T-cell (primary cell): ENCODE results near the gene PAK1. TPM values are rescaled to one million over a fixed set of nuclear protein-coding genes. Genes with fewer than 3 reads are reported as not detected.

Experiments used
- ATAC-seq, 4 experiments: fragments of 200-7000 bp in 3 of 4; fragments of 150-1000 bp in 1 of 4; cut with Tn5 transposase; replicated peaks in 1 of 4; 1 replicate in 3 of 4; 2 replicates in 1 of 4; pipeline ENCODE4 v1.10.0; 2021; ENCODE audit warnings: moderate library complexity in 3 of 4, mild to moderate bottlenecking in 2 of 4, moderate number of reproducible peaks in 1 of 4
- CTCF ChIA-PET, 2 donors: fragments of 300-600 bp; sonication (Branson Sonifier 250); formaldehyde crosslinking; loops; one replicate each; lab custom pipeline; 2022; ENCODE audit warnings: antibody characterized with exemption in 2 of 2; lab: Charles Lee
- POLR2A ChIA-PET, 2 donors: fragments of 300-600 bp; sonication (Branson Sonifier 250); formaldehyde crosslinking; loops; one replicate each; lab custom pipeline; 2022; ENCODE audit warnings: antibody characterized with exemption in 2 of 2; lab: Charles Lee
- DNase-seq, 35 experiments: peaks; one replicate each; pipeline versions ENCODE4 v3.0.0 to v3.0.0-alpha.2; 2013 to 2023
- H3K27ac ChIP-seq: one replicate; pipeline ENCODE4 v1.5.1; 2013; ENCODE audit warnings: low read length
- H3K27me3 ChIP-seq, 2 experiments: replicated peaks in 1 of 2; 1 replicate in 1 of 2; 2 replicates in 1 of 2; pipeline versions ENCODE4 v1.6.1 to v1.7.0; 2013; ENCODE audit warnings: low read length in 1 of 2, mixed read lengths in 1 of 2; ENCODE audit not compliant: control insufficient read depth in 2 of 2, insufficient read depth in 2 of 2; ENCODE audit errors: extremely low read depth in 1 of 2
- H3K36me3 ChIP-seq, 2 donors: 1 replicate in 1 of 2; 2 replicates in 1 of 2; pipeline versions ENCODE4 v1.6.1 to v1.7.0; 2013; ENCODE audit warnings: low read length in 1 of 2; ENCODE audit not compliant: control insufficient read depth in 2 of 2, insufficient read depth in 1 of 2; ENCODE audit errors: extremely low read depth in 1 of 2
- H3K4me1 ChIP-seq, 2 experiments: 1 replicate in 1 of 2; 2 replicates in 1 of 2; pipeline versions ENCODE4 v1.6.1 to v1.7.0; 2013; ENCODE audit warnings: low read length in 2 of 2, mixed read lengths in 1 of 2; ENCODE audit not compliant: insufficient read depth in 2 of 2, control insufficient read depth in 1 of 2; ENCODE audit errors: extremely low read depth in 1 of 2
- H3K4me3 ChIP-seq, 2 donors: 1 replicate in 1 of 2; 2 replicates in 1 of 2; pipeline versions ENCODE4 v1.5.1 to v1.7.0; 2013; ENCODE audit warnings: mild to moderate bottlenecking in 2 of 2, low read length in 1 of 2, moderate library complexity in 1 of 2; ENCODE audit not compliant: control insufficient read depth in 1 of 2; ENCODE audit errors: extremely low read depth in 1 of 2
- H3K9me3 ChIP-seq: 2 replicates; pipeline ENCODE4 v1.7.0; 2013
- H3K27ac Mint-ChIP-seq, 2 donors: one replicate each; pipeline ENCODE4 v1.8.0; 2020 to 2021; ENCODE audit warnings: mild to moderate bottlenecking in 2 of 2, mixed read lengths in 2 of 2
- H3K27me3 Mint-ChIP-seq, 2 donors: one replicate each; pipeline ENCODE4 v1.8.0; 2021 to 2022; ENCODE audit warnings: mixed read lengths in 2 of 2
- H3K36me3 Mint-ChIP-seq: one replicate; pipeline ENCODE4 v1.8.0; 2021; ENCODE audit warnings: mixed read lengths
- H3K4me1 Mint-ChIP-seq, 3 donors: one replicate each; pipeline ENCODE4 v1.8.0; 2020 to 2022; ENCODE audit warnings: mixed read lengths in 3 of 3, mild to moderate bottlenecking in 1 of 3
- H3K4me3 Mint-ChIP-seq, 3 donors: one replicate each; pipeline ENCODE4 v1.8.0; 2020 to 2022; ENCODE audit warnings: mild to moderate bottlenecking in 3 of 3, mixed read lengths in 3 of 3, moderate library complexity in 3 of 3
- H3K9me3 Mint-ChIP-seq, 3 donors: one replicate each; pipeline ENCODE4 v1.8.0; 2020 to 2022; ENCODE audit warnings: mixed read lengths in 3 of 3
- WGBS: methylation state at CpG from one replicate; pipeline ENCODE4 v1.1.5; 2013; ENCODE audit warnings: missing lambda C conversion rate; ENCODE audit not compliant: insufficient coverage; 5-methylcytosine and 5-hydroxymethylcytosine counted together
- total RNA-seq, 35 experiments: library from RNA in 6 of 35; stranded (reverse) in 6 of 35; fragments of 120-200 nt in 1 of 35; gene quantifications; one replicate each; pipeline versions ENCODE4 v1.2.1 to v1.2.4 and lab custom pipeline; 2013 to 2026

The PAK1 gene
- total RNA-seq, 5 donors from 2014 or later (not counting 1 experiment from before 2014, with no cell fraction given): 15.9 to 28.0 (median 18.7) TPM

DNA sequence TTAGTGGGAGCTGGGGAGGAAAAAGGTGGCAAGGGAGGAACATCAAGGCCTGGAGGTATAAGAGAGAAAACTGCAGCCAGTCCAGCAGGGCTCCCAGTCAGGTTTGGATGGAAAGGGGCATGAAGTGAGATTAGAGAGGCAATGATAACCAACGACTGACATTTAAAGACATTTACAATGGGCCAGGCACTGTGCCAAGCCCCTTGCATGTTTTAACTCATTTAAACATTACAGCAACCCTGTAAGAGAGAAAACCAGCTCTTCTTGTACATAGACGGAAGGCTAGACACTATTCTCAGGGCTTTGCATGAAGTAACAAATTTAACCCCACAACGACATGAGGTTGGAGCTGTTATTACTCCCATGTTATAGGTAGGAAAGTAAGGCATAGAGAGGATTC is 32.1 kb upstream of the PAK1 start:
- H3K27ac Mint-ChIP-seq: no peak overlapping the region
- POLR2A ChIA-PET: no interaction called here
- no peaks in the 10 kb centered on the region for H3K9me3 Mint-ChIP-seq
- no CpG with 5 or more reads among the region's 3 CpGs for WGBS
- no peaks in the 10 kb centered on the region for H3K27me3 ChIP-seq
- CTCF ChIA-PET: no interaction called here
- H3K4me1 ChIP-seq: no peaks in the 10 kb centered on the region
- no peak overlapping the region for H3K4me3 Mint-ChIP-seq
- peaks cover 16 to 20% of the 10 kb centered on the region in 2 donors for H3K27me3 Mint-ChIP-seq
- ATAC-seq (no peak), DNase-seq (no peak)
- H3K4me1 Mint-ChIP-seq: no peaks in the 10 kb centered on the region
- H3K27ac ChIP-seq: no peak overlapping the region
- no peaks in the 10 kb centered on the region for H3K9me3 ChIP-seq
- no peaks in the 10 kb centered on the region for H3K36me3 ChIP-seq
- no peak overlapping the region for H3K4me3 ChIP-seq
- no peaks in the 10 kb centered on the region for H3K36me3 Mint-ChIP-seq

DNA sequence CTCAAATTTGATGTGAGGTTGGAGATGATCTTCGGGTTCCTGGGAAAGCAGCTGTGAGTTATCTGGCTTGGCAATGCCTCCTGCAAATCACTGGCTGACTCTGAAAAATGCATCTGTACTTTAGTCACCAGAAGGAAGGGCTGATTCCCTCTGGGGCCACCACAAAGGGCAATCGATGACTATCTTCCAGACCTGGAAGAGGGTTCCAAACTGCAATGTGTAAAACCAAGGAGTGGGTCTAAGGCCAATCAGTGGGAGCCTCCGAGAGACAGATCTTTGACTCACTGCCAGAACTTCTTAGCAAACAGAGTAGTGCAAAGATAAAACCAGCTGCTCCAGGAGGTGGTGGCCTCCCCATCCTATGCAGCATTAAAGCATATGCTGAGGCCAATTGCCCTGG is 29.1 kb upstream of the PAK1 start:
- H3K4me1 Mint-ChIP-seq: no peaks in the 10 kb centered on the region
- POLR2A ChIA-PET: no interaction called here
- H3K9me3 ChIP-seq: no peaks in the 10 kb centered on the region
- H3K27ac ChIP-seq: no peak overlapping the region
- H3K27me3 ChIP-seq: peaks cover 0 to 6% of the 10 kb centered on the region in 2 experiments
- DNase-seq (no peak), ATAC-seq (no peak)
- H3K36me3 Mint-ChIP-seq: no peaks in the 10 kb centered on the region
- H3K4me1 ChIP-seq: no peaks in the 10 kb centered on the region
- H3K4me3 ChIP-seq: no peak overlapping the region
- CTCF ChIA-PET: no interaction called here
- H3K4me3 Mint-ChIP-seq: no peak overlapping the region
- H3K36me3 ChIP-seq: no peaks in the 10 kb centered on the region
- H3K27me3 Mint-ChIP-seq: peaks cover 16 to 20% of the 10 kb centered on the region in 2 donors
- WGBS: 68% methylated on average over 3 of the region's 3 CpGs
- H3K9me3 Mint-ChIP-seq: no peaks in the 10 kb centered on the region
- H3K27ac Mint-ChIP-seq: no peak overlapping the region

DNA sequence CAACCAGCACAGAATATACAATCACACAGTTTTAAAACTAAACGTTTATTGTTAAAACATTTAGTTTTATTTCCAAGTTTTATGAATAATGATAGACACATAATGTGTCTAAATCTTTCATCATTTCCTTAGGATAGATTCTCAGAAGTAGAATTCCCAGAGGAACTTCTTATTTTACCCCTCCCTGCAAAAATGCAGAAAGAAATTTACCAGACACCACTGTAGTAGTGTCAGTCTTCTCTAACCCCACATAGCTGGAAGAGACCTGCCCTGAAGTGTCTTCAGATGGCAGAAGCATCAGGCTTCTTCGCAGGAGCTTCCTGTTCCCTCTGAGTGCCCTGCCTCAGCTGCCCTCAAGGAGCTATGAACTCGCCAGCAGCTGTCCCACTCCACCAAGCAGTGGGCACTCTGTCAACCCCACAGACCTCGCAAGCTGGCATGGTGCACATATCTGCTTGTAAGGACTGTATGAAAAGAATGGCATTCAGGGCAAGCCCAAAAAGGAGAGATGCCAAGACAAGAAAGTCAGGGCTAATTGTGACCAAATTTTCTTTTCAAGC is 28.5 kb upstream of the PAK1 start:
- Histone ChIP-seq H3K27me3 (peaks cover 0 to 6% of the 10 kb centered on the region in 2 experiments), H3K27ac (no peak overlapping the region), H3K4me1 (no peaks in the 10 kb centered on the region), H3K9me3 (no peaks in the 10 kb centered on the region), H3K36me3 (no peaks in the 10 kb centered on the region), H3K4me3 (no peak overlapping the region)
- ChIA-PET CTCF (no interaction called here), POLR2A (no interaction called here)
- H3K9me3 Mint-ChIP-seq: no peaks in the 10 kb centered on the region
- H3K27me3 Mint-ChIP-seq: peaks cover 16 to 18% of the 10 kb centered on the region in 2 donors
- WGBS: no CpG with 5 or more reads among the region's 4 CpGs
- ATAC-seq: no peak
- peaks cover 0 to 2% (median 0%) of the 10 kb centered on the region in 3 donors for H3K4me1 Mint-ChIP-seq
- H3K36me3 Mint-ChIP-seq: no peaks in the 10 kb centered on the region
- no peak overlapping the region for H3K4me3 Mint-ChIP-seq
- no peak for DNase-seq
- no peak overlapping the region for H3K27ac Mint-ChIP-seq

DNA sequence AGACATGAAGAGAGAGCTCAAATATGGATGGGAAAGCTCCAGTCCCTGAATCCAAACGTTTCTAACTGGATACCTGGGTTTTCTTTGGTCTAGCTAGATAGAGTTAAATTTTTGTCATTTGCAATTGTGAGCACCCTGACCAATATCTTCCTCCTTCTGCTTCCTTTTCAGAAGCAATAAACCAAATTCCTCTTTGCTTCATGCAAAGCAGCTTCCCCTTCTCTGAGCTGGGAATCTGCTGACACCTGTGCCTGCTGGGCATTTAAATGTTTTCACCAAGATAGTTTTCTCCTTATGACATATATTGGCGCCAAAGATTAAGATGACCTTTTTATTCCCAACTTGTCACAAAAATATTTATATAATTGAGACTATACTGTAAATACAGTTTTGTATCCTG is 27.9 kb upstream of the PAK1 start:
- ATAC-seq (no peak), DNase-seq (no peak)
- Histone ChIP-seq H3K4me1 (no peaks in the 10 kb centered on the region), H3K27ac (no peak overlapping the region), H3K4me3 (no peak overlapping the region), H3K9me3 (no peaks in the 10 kb centered on the region), H3K36me3 (no peaks in the 10 kb centered on the region), H3K27me3 (peaks cover 0 to 6% of the 10 kb centered on the region in 2 experiments)
- peaks cover 16 to 18% of the 10 kb centered on the region in 2 donors for H3K27me3 Mint-ChIP-seq
- H3K9me3 Mint-ChIP-seq: no peaks in the 10 kb centered on the region
- POLR2A ChIA-PET: no interaction called here
- no peak overlapping the region for H3K4me3 Mint-ChIP-seq
- no peaks in the 10 kb centered on the region for H3K36me3 Mint-ChIP-seq
- WGBS: no CpG with 5 or more reads among the region's 2 CpGs
- CTCF ChIA-PET: no interaction called here
- peaks cover 0 to 3% (median 0%) of the 10 kb centered on the region in 3 donors for H3K4me1 Mint-ChIP-seq
- no peak overlapping the region for H3K27ac Mint-ChIP-seq

DNA sequence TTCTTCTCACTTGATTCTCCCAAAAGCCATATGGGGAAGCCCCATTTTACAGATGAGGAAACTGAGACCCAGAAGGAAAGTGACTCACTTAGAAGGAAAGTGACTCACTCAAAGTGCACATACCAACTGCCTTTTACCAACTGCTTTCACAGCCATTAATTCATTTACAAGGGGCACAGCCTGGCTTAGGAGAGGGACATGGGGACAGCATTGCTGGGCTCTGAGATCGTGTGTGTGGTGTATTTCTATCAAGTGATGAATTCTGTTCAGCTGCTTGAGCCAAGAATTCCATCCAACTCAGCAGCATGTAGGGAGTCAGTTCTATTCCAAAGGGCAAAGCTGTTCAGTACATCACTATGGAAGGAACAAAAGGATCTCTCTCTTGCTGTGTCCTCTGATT is 23.5 kb upstream of the PAK1 start:
- peaks cover 0 to 9% of the 10 kb centered on the region in 2 experiments for H3K27me3 ChIP-seq
- no CpG with 5 or more reads among the region's 1 CpG for WGBS
- Mint-ChIP-seq H3K36me3 (no peaks in the 10 kb centered on the region), H3K4me3 (no peak overlapping the region), H3K27me3 (peaks cover 9 to 13% of the 10 kb centered on the region in 2 donors), H3K4me1 (peaks cover 0 to 3% (median 0%) of the 10 kb centered on the region in 3 donors), H3K9me3 (peaks cover 0 to 3% (median 0%) of the 10 kb centered on the region in 3 donors), H3K27ac (no peak overlapping the region)
- ChIA-PET CTCF (interaction anchor here in 1 of 2 donors (1.1 kb wide), 1 partner anchor 19 kb away, joined by 3 read pairs; no protein-coding TSS in a partner anchor), POLR2A (no interaction called here)
- H3K9me3 ChIP-seq: no peaks in the 10 kb centered on the region
- H3K36me3 ChIP-seq: no peaks in the 10 kb centered on the region
- ATAC-seq (no peak), DNase-seq (no peak)
- no peak overlapping the region for H3K4me3 ChIP-seq
- no peaks in the 10 kb centered on the region for H3K4me1 ChIP-seq
- H3K27ac ChIP-seq: no peak overlapping the region

DNA sequence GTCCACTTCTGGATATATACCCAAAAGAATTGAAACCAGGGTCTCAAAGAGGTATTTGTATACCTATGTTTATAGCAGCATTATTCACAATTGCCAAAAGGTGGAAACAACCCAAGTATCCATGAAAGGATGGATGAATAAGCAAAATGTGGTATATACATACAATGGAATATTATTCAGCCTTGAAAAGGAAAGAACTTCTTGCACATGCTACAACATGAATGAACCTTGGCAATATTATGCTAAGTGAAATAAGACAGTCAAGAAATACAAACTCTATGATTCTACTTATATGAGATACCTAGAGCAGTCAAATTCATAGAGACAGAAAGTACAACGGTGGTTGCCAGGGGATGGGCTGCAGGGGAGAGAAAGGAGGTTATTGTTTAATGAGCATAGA is 21.6 kb upstream of the PAK1 start:
- Histone ChIP-seq H3K4me1 (no peaks in the 10 kb centered on the region), H3K36me3 (no peaks in the 10 kb centered on the region), H3K27ac (no peak overlapping the region), H3K27me3 (peaks cover 0 to 6% of the 10 kb centered on the region in 2 experiments), H3K9me3 (no peaks in the 10 kb centered on the region), H3K4me3 (no peak overlapping the region)
- Mint-ChIP-seq H3K4me1 (peaks cover 0 to 3% (median 0%) of the 10 kb centered on the region in 3 donors), H3K4me3 (no peak overlapping the region), H3K27ac (no peak overlapping the region), H3K27me3 (peaks cover 5 to 10% of the 10 kb centered on the region in 2 donors), H3K36me3 (no peaks in the 10 kb centered on the region), H3K9me3 (peaks cover 0 to 3% (median 0%) of the 10 kb centered on the region in 3 donors)
- ATAC-seq (no peak), DNase-seq (no peak)
- ChIA-PET POLR2A (no interaction called here), CTCF (no interaction called here)
- WGBS: no CpG with 5 or more reads among the region's 1 CpG
